Vagina (tissue), 2 donors: ENCODE data around the gene LRRC26. TPM values are rescaled to one million over a fixed set of nuclear protein-coding genes. Genes with fewer than 3 reads are reported as not detected.

ENCODE experiments used
- DNase-seq, 2 donors: peaks; one replicate each; pipeline ENCODE4 v3.0.0-alpha.2; 2017; ENCODE audit errors: extremely low spot score in 2 of 2
- H3K27ac ChIP-seq: fragments of 200-600 bp; sonication (generic); one replicate; pipeline ENCODE4 v1.5.1; 2019
- H3K27me3 ChIP-seq: fragments of 200-600 bp; sonication (generic); one replicate; pipeline ENCODE4 v1.5.1; 2019
- H3K36me3 ChIP-seq, 2 donors: fragments of 200-600 bp; sonication (generic); one replicate each; pipeline ENCODE4 v1.5.1; 2017 to 2019
- H3K4me1 ChIP-seq: fragments of 200-600 bp; sonication (generic); one replicate; pipeline ENCODE4 v1.5.1; 2019
- H3K4me3 ChIP-seq, 2 donors: fragments of 200-600 bp; sonication (generic); 1 replicate in 1 of 2; 2 replicates in 1 of 2; pipeline ENCODE4 v1.5.1; 2016 to 2019
- H3K9me3 ChIP-seq: fragments of 200-600 bp; sonication (generic); one replicate; pipeline ENCODE4 v1.5.1; 2019
- POLR2A ChIP-seq, 2 donors: fragments of 450-650 bp; IDR thresholded peaks; one replicate each; pipeline ENCODE4 v1.6.1; 2017; ENCODE audit warnings: antibody characterized with exemption in 2 of 2, mild to moderate bottlenecking in 2 of 2, moderate library complexity in 2 of 2
- POLR2AphosphoS5 ChIP-seq, 2 donors: sonication (generic); formaldehyde crosslinking; IDR thresholded peaks; one replicate each; pipeline ENCODE4 v1.9.0; 2017; ENCODE audit warnings: antibody characterized with exemption in 2 of 2, mild to moderate bottlenecking in 2 of 2, low read depth in 1 of 2; ENCODE audit not compliant: insufficient read depth in 1 of 2
- intact Hi-C: fragments of 100-400 bp; cut with DNase I; formaldehyde crosslinking; loops from one replicate; pipeline ENCODE4 v1.15.1; 2023
- total RNA-seq: library from RNA; depleted of rRNA; stranded (reverse); fragments of >200 nt; gene quantifications from one replicate; pipeline ENCODE4 v1.2.3, GENCODE V29; 2016
- TF ChIP-seq, protein P1 (sequence below), 3 experiments: fragments of 450-650 bp in 2 of 3; fragments of 200-600 bp in 1 of 3; sonication (generic) in 1 of 3; IDR thresholded peaks; one replicate each; pipeline ENCODE4 v1.5.1; 2017 to 2019; ENCODE audit warnings: antibody characterized with exemption in 3 of 3, mild to moderate bottlenecking in 2 of 3, moderate library complexity in 2 of 3

Gene LRRC26
- total RNA-seq, 1 donor from 2014 or later = not detected

GRCh38 chr9:137198902-137199283, 29.0 kb upstream of the LRRC26 start:
- Histone ChIP-seq H3K4me3 (peak overlapping the region; percentile 61 to 72), H3K9me3 (no peaks in the 10 kb centered on the region), H3K27me3 (no peaks in the 10 kb centered on the region), H3K4me1 (peaks cover 87% of the 10 kb centered on the region), H3K36me3 (no peaks in the 10 kb centered on the region), H3K27ac (no peak overlapping the region)
- TF ChIP-seq POLR2AphosphoS5 (IDR thresholded peaks at IDR 0.05; ENCODE audit: insufficient read depth in 1 of 2, low read depth in 1 of 2) = no peak
- no peak for TF ChIP-seq POLR2A (IDR thresholded peaks at IDR 0.05)
- TF ChIP-seq, protein P1, sequence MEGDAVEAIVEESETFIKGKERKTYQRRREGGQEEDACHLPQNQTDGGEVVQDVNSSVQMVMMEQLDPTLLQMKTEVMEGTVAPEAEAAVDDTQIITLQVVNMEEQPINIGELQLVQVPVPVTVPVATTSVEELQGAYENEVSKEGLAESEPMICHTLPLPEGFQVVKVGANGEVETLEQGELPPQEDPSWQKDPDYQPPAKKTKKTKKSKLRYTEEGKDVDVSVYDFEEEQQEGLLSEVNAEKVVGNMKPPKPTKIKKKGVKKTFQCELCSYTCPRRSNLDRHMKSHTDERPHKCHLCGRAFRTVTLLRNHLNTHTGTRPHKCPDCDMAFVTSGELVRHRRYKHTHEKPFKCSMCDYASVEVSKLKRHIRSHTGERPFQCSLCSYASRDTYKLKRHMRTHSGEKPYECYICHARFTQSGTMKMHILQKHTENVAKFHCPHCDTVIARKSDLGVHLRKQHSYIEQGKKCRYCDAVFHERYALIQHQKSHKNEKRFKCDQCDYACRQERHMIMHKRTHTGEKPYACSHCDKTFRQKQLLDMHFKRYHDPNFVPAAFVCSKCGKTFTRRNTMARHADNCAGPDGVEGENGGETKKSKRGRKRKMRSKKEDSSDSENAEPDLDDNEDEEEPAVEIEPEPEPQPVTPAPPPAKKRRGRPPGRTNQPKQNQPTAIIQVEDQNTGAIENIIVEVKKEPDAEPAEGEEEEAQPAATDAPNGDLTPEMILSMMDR (IDR thresholded peaks at IDR 0.05) = no peak
- DNase-seq = no peak
- intact Hi-C loops = no loop called here

- Histone ChIP-seq H3K27ac (no peak overlapping the region), H3K4me3 (peak overlapping the region in 1 of 2 donors; percentile 61), H3K36me3 (no peaks in the 10 kb centered on the region), H3K4me1 (peaks cover 80% of the 10 kb centered on the region), H3K27me3 (no peaks in the 10 kb centered on the region), H3K9me3 (no peaks in the 10 kb centered on the region)
- TF ChIP-seq POLR2A (IDR thresholded peaks at IDR 0.05) (no peak), POLR2AphosphoS5 (IDR thresholded peaks at IDR 0.05; ENCODE audit: insufficient read depth in 1 of 2, low read depth in 1 of 2) (no peak)
- TF ChIP-seq, protein P1 (IDR thresholded peaks at IDR 0.05) = no peak
- DNase-seq = no peak
- intact Hi-C loops = no loop called here
Measured at GRCh38 chr9:137198051-137198901, 28.4 kb upstream of the LRRC26 start.

DNA sequence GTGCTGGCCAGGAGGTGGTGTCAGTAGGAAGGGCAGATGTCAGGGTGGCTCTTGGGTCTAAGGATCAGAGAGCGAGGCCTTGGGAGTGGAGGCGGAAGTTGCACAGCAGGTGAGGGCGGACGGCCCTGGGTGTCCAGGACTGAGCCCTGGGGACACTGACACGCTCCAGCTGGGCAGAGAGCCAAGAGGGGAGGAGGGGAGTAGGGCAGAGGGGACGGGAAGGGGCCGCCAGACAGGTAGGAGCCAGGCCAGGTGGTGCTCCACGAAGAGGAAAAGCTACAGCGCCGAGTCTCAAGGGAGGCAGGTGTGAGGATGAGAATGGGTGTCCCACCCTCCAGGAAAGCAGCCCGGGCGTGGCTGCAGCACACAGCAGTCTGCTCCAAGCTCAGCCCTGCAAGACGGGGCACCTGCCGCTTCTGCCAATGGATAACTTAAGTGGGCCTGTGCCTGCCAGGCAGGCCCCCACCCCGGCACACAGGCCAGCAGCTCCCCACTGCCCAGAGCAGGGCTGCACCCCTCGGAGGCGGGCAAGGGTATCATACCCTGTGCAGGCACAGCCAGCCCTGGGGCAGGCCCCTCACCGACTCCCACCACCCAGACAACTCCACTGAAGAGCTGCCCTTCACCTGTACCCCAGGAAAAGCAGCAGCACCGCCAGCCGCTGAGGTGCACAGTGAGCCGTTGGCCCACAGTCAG, 25.8 kb upstream of the LRRC26 start:
- DNase-seq = no peak
- no peak overlapping the region for H3K27ac ChIP-seq
- no peak for TF ChIP-seq POLR2AphosphoS5 (IDR thresholded peaks at IDR 0.05; ENCODE audit: insufficient read depth in 1 of 2, low read depth in 1 of 2)
- TF ChIP-seq POLR2A (IDR thresholded peaks at IDR 0.05) = no peak
- TF ChIP-seq, protein P1 (IDR thresholded peaks at IDR 0.05) = no peak
- H3K4me3 ChIP-seq = no peak overlapping the region
- H3K27me3 ChIP-seq = no peaks in the 10 kb centered on the region
- H3K9me3 ChIP-seq = no peaks in the 10 kb centered on the region
- H3K4me1 ChIP-seq = peaks cover 64% of the 10 kb centered on the region
- H3K36me3 ChIP-seq = peaks cover 0 to 2% of the 10 kb centered on the region in 2 donors
- intact Hi-C loops = no loop called here

- DNase-seq = no peak
- Histone ChIP-seq H3K36me3 (peaks cover 0 to 10% of the 10 kb centered on the region in 2 donors), H3K27ac (no peak overlapping the region), H3K27me3 (no peaks in the 10 kb centered on the region), H3K4me3 (no peak overlapping the region), H3K4me1 (peaks cover 71% of the 10 kb centered on the region), H3K9me3 (no peaks in the 10 kb centered on the region)
- intact Hi-C loops = loop anchor here (5.0 kb wide), 1 partner anchor 32 kb away; the partner anchor contains the start of genes CYSRT1 and RNF224
- TF ChIP-seq, protein P1 (IDR thresholded peaks at IDR 0.05) = no peak
- TF ChIP-seq POLR2A (IDR thresholded peaks at IDR 0.05) (no peak), POLR2AphosphoS5 (IDR thresholded peaks at IDR 0.05; ENCODE audit: insufficient read depth in 1 of 2, low read depth in 1 of 2) (no peak)
Measured at GRCh38 chr9:137194909-137195308, 25.1 kb upstream of the LRRC26 start.
